Fibroblast of peridontal ligament (primary cell): ENCODE results near the gene PEAK1.
A peak's percentile ranks its signal among the peaks of the same experiment; 100 is the strongest.
"Not testable (repeated sequence)": the region's sequence is repeated elsewhere in the genome, so short reads cannot be mapped to it uniquely, and the experiment has no call there.

Experiments used
- DNase-seq: peaks from one replicate; pipeline ENCODE4 v3.0.0-alpha.2; 2010; ENCODE audit errors: extremely low read depth

The PEAK1 gene

GRCh38 chr15:77296773-77297337 is 123.0 kb downstream of the PEAK1 start:
- DNase-seq, result peak; percentile 15

- DNase-seq, result peak; percentile 58
These were observed 124.5 kb downstream of the PEAK1 start for GRCh38 chr15:77295446-77295845.

- no peak for DNase-seq
These were observed 126.8 kb downstream of the PEAK1 start for GRCh38 chr15:77292969-77293558.

DNA sequence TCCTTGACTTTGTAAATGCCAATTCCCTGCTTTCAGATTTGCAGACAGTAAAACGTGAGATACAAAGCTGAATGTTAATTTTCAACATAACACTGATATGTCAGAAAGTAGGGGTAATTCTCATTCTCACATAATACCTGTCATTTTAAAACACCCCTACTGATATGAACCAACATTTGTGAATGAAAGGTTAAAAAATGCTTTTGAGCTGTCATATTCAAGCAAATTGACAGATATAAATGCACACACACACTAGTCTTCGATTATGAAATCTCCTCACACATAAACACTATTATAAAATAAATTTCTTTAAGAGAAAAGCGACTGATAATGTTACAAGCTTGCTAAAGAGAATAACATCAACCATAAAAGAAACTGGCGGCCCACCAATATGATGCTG is 128.8 kb downstream of the PEAK1 start:
- no peak for DNase-seq

DNA sequence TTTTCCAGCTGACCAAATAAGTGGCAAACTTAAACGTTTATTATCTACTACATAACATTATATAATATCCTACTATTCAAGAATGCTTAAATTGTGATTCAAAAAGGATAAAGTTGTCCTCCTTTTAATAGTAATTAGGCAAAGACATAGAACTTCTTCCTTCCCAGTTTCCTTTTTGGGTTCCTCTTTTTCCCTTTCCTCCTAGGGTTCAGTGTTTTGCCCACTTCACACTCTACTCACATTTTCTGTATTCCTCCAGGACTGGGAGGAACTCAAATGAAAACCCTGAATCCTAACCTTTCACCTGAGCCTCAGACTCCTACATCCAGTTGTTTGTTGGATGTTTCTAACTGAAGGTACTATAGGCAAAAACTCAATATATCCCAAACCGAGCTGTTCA is 132.5 kb downstream of the PEAK1 start:
- DNase-seq, result no peak

DNA sequence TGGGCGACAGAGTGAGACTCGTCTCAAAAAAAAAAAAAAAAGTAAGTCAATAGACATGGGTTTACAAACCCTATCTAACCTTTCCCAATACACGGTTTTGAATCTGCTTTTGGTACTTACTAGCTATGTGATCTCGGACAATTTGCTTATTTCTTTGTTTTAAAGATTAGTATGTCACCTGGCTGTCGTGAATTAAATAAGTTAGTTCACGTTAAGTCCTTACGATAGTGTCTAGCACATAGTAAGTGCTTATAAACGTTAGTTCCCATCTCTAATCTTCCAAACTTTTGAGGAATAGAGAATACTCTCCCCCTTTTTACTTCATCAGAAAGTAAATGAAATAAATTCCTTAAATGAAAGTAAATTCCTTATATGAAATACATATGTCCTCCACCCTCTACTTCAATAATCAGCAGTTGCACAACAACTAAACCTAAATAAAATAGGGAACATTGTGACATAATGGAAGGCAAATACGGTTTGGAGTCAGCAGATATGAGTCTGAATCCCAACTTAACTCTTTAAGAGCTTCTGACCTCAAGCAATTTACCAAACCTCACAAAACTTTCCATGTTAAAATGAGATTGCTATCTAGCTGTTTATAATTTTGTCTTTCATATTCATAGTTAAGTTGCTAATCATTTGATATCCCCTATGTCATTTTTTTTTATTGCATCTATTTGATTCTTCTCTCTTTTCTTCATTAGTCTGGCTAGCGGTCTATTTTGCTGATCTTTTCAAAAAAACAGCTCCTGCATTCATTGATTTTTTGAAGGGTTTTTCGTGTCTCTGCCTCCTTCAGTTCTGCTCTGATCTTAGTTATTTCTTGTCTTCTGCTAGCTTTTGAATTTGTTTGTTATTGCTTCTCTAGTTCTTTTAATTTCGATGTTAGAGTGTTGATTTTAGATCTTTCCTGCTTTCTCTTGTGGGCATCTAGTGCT is 134.6 kb downstream of the PEAK1 start:
- DNase-seq, result no peak

DNA sequence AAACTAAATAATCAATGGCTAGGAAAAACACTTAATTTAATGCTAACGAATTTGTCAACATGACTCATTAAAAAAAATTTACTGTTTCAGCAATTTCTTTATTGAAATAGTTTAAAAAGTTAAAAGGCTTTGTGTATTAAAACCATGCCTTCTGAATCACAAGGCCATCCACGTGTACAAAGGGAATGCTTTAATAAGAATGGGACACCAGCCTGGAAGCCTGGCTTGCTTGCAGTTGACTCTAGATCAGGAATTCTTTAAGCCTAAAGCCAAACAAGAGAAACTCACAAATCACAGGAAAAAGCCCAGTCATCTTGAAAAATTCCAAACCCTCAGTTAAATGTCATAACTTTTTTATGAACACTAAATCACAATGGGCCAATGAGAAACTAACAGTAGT is 137.6 kb downstream of the PEAK1 start:
- peak; percentile 95 for DNase-seq

GRCh38 chr15:77276943-77277342 is 143.0 kb downstream of the PEAK1 start:
- no peak for DNase-seq

DNA sequence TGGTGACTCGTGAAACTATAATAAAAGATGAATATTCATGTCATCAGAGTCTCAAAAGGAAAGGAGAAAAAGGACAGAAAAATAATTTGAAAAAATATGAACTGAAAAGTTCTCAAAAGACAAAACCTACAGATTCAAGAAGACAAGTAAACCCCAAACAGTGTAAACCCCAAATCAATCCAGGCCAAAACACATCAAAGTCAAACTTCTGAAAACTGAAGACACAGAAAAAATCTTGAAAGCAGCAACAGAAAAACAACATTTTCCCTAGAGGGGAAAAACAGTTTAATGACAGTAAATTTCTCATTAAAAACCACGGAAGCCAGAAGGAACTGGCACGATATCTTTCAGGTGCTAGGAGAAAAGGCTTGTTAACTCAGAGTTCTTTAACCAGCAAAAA is 143.8 kb downstream of the PEAK1 start:
- DNase-seq, result no peak

DNA sequence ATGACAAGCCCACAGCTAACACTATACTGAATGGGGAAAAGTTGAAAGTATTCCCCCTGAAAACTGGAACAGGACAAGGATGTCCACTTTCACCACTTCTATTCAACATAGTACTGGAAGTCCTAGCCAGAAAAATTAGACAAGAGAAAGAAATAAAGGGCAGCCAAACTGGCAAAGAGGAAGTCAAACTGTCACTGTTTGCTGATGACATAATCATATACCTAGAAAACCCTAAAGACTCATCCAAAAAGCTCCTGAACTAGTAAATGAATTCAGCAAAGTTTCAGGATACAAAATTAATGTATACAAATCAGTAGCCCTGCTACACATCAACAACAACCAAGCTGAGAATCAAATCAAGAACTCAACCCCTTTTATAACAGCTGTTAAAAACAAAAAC is 146.8 kb downstream of the PEAK1 start:
- DNase-seq, result not testable (repeated sequence)

DNA sequence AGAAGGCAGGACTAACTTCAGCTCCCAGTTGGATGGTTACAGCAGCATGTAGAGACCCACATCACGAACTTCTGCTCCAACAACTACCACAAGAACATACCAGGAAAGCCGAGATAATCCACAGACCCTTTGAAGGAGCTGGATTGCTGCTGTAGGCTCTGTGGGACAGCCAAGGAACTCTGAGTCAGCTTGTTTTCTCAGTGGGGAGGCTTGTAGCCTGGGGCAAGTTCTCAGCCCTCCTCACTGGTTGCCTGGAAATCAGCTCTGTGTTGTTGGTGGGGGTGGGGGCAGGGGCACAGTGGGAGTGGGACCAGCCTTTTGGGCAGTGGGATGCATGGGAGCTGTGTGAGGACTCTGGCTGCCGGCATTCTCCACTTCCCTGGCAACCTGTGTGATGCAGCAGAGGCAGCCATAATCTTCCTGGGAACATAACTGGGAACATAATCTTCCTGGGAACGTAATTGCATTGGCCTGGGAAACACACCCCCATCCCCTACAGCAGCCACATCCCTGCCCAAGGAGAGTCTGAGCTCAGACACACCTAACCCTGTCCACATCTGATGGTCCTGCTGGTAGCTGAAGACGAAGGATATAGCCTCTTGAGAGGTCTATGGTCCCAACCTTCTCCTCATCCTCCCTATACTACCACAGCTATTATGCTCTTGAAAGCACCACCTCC is 153.1 kb downstream of the PEAK1 start:
- DNase-seq, result peak; percentile 73

DNA sequence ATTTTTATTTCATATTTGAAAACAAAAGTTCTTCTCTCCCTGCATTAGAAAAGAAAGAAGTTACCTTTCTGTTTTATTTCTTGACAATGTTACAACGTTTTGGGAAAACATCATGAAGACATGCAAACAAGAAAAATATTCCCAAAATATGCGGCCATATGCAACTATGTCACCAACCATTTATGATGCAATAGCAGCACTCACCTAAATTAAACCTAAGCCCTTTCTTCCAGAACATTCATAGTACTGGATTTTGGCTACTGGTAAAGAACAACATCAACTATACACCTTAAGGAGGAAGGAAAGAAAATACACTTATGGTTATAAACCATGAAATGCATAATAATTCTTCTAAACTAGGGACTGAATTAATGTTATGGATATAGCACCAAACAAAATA is 164.5 kb downstream of the PEAK1 start:
- no peak for DNase-seq

GRCh38 chr15:77251662-77252061 is 168.2 kb downstream of the PEAK1 start:
- peak; percentile 35 for DNase-seq

DNA sequence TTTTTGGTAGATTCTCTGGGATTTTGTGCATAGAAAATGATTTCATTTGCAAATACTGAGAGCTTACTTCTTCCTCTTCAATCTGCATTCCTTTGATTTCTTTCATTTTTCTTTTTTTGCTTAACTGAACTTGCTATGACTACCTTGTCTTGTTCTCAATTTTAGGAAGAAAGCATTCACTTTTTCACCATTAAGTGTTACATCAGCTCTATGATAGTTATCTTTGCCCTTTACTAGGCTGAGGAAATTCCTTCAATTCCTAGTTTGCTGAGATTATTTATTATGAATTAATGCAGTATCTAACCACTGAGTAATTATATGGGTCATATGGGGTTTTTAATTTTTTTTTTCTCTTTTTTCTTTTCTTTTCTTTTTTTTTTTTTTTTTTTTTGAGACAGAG is 172.8 kb downstream of the PEAK1 start:
- DNase-seq, result no peak

GRCh38 chr15:77243716-77244401 is 176.0 kb downstream of the PEAK1 start:
- DNase-seq, result no peak

DNA sequence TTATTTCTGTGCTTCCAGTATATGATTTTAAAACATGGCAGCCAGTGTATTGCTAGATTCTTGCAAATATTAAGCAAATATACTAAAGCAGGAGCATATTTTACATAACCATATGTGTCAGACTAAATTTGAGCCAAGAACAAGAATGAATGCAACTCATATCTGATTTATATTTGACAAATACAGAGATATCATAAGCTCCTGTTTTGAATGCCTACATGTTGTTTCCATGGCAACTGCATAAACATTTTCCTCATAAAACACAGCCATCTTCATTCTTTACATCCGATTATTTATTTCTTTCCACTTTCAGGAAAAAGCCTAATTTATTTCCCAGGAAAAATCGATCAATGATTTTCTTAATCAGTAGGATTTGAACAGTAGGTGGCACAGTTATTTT is 176.8 kb downstream of the PEAK1 start:
- peak; percentile 22 for DNase-seq

DNA sequence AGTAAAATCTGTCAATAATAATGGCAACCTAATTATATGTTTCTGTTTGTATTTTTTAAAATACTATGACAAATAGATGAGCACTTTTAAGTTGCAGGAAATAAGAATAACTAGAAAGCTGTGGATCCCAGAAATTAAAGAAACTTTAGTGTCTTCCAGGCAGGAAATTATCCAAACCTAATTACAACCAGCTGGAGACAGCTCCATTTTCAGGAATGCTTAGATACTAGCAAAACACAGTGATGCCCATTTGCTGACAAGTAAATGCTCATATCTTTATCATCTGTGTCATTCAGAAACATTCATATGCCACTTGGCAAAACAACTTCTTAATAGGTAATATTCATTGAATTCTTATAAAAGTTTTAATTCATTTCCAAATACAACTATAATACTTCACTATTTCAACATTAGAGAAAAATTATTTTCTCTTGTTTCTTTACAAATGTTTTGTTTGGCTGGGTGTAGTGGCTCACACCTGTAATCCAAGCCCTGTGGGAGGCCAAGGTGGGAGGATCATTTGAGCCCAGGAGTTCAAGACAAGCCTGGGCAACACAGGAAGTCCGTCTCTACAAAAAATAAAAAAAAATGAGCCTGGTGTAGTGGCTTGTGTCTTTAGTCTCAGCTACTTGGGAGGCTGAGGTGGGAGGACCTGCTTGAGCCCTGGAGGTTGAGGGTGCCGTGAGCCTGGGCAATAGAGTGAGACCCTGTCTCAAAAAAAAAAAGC is 179.9 kb downstream of the PEAK1 start:
- peak; percentile 78 for DNase-seq

GRCh38 chr15:77235566-77235965 is 184.3 kb downstream of the PEAK1 start:
- DNase-seq, result no peak

DNA sequence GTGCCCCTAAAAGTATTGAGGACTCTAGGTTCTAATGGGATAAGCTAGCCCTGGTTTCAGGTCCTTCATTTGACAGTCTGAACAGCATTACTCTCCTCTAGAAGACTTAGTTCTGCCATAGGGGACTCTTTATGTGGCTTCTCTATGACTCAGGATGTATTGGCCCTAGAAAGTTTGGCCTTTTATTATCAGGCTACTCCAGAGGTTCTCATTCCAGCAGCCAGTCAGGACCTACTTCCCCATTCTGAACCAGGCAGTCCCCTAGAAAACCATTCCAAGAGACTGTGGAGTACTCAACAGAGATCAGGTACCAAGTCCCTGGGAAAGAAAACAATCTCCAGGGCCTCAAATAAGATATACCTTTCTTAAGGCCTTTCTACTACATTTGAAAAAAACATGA is 191.1 kb downstream of the PEAK1 start:
- DNase-seq, result no peak

GRCh38 chr15:77226652-77227051 is 193.3 kb downstream of the PEAK1 start:
- no peak for DNase-seq

GRCh38 chr15:77225646-77226045 is 194.3 kb downstream of the PEAK1 start:
- peak; percentile 18 for DNase-seq
